Measurements from ENCODE around the gene CSGALNACT2. TPM values are rescaled to one million over a fixed set of nuclear protein-coding genes. Genes with fewer than 3 reads are reported as not detected.

CSGALNACT2 gene
- total RNA-seq, 1 donor: 17.3 TPM

DNA sequence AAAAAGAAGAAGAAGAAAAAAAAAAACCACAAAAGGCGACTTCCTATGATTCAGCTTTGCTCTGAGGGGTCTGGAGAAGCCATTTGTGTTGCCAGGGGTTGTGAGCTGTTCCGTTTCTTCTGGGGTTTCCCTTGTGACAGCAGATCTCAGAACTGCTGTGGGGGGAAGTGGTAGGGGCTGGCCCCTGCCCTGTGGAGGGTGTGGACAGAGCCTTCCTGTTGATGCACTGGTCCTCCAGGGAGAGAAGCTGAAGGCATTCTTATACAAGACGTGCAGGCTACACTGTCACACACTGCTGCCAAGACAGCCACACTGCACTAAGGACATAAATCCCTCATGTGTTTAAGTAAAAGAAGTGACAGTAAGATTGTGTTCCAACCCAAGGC is 17.3 kb upstream of the CSGALNACT2 start:
- no peak overlapping the region for H3K4me3 ChIP-seq (ENCODE audit: low read depth, low read length)
- no peak for TF ChIP-seq CTCF (IDR thresholded peaks at IDR 0.05; ENCODE audit: insufficient read depth, low read depth, low read length)
- no peak for DNase-seq (ENCODE audit: low read depth)

- no peak overlapping the region for H3K4me3 ChIP-seq (ENCODE audit: low read depth, low read length)
- TF ChIP-seq CTCF (IDR thresholded peaks at IDR 0.05; ENCODE audit: insufficient read depth, low read depth, low read length): no peak
- DNase-seq (ENCODE audit: low read depth): no peak
Measured at GRCh38 chr10:43121444-43121843, 16.8 kb upstream of the CSGALNACT2 start.

- no peak for TF ChIP-seq CTCF (IDR thresholded peaks at IDR 0.05; ENCODE audit: insufficient read depth, low read depth, low read length)
- no peak overlapping the region for H3K4me3 ChIP-seq (ENCODE audit: low read depth, low read length)
- DNase-seq (ENCODE audit: low read depth): no peak
Measured at GRCh38 chr10:43122096-43122495, 16.1 kb upstream of the CSGALNACT2 start.

GRCh38 chr10:43122826-43123225 is 15.4 kb upstream of the CSGALNACT2 start:
- H3K4me3 ChIP-seq (ENCODE audit: low read depth, low read length): no peak overlapping the region
- no peak for DNase-seq (ENCODE audit: low read depth)
- no peak for TF ChIP-seq CTCF (IDR thresholded peaks at IDR 0.05; ENCODE audit: insufficient read depth, low read depth, low read length)

DNA sequence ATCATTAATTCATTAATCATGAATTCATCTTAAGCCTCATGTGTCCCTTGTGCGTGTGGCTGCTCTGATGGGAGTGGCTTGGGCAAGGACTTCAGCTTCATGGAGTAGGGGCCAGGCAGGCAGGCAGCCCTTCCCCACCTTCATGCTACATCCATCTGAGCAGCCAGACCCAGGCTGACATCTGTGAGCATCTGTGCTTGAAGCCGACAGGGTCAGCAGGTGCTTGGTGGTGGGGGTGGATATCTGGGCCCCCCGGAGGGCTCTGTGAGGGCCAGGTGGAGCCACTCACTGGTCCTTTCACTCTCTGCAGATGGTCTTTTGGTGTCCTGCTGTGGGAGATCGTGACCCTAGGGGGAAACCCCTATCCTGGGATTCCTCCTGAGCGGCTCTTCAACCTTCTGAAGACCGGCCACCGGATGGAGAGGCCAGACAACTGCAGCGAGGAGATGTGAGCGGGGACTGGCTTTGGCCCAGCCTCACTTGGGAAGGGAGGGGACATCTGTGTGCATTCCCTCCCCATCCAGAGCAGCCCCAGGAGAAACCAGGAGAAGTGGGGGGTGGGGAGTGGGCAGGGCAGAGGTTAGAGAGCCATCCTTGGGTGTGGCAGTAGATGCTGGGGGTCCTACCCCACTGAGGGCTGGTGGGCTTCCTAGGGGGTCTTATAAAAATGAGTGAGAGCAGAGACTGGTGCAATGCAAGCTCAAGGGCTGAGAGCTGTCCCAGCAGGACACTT is 14.7 kb upstream of the CSGALNACT2 start:
- H3K4me3 ChIP-seq (ENCODE audit: low read depth, low read length): no peak overlapping the region
- no peak for TF ChIP-seq CTCF (IDR thresholded peaks at IDR 0.05; ENCODE audit: insufficient read depth, low read depth, low read length)
- DNase-seq (ENCODE audit: low read depth): no peak

DNA sequence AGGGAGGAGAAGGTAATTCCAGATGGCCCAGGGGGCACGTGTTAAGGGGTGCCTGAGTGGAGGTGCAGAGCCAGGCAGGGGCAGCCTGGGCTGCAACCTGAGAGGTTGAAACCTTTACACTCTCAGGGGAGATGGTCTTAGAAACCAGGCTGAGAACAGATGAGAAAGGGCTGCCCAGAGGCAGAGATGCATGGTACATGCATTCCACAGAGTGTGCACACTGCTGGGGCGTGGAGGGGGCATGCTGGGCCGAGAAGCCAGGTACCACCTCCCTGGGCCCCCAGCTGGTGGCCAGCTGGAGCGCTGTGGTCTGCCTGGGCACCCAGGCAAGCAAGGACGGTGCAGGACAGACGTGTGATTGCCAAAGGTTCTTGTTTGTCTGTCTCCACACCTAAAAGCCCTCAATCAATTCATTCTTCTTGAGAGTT is 14.1 kb upstream of the CSGALNACT2 start:
- DNase-seq (ENCODE audit: low read depth): no peak
- no peak for TF ChIP-seq CTCF (IDR thresholded peaks at IDR 0.05; ENCODE audit: insufficient read depth, low read depth, low read length)
- no peak overlapping the region for H3K4me3 ChIP-seq (ENCODE audit: low read depth, low read length)

Measured in fibroblast of villous mesenchyme (primary cell).